ENCODE measurements around the gene CLDN1. TPM values are rescaled to one million over a fixed set of nuclear protein-coding genes. Genes with fewer than 3 reads are reported as not detected.

The CLDN1 gene
- total RNA-seq, 1 experiment from 2014 or later = 1.0 TPM

GRCh38 chr3:190265126-190265525 lies 57.1 kb downstream of the CLDN1 start:
- H3K36me3 Mint-ChIP-seq (ENCODE audit: insufficient read depth in 1 of 3, low read depth in 3 of 3) = no peaks in the 10 kb centered on the region; a peak in 1 of 7 replicates
- no peak for DNase-seq
- H3K23me2 ChIP-seq (ENCODE audit: insufficient read length, low read depth, low read length, poor library complexity, severe bottlenecking) = no peaks in the 10 kb centered on the region
- H3K4me1 Mint-ChIP-seq = peaks cover 4 to 6% of the 10 kb centered on the region in 2 experiments
- no peak overlapping the region for H4K91ac ChIP-seq (ENCODE audit: insufficient read length, low read depth, low read length)
- TF ChIP-seq CTCF (conservative IDR thresholded peaks at IDR 0.05) = no peak
- no peak overlapping the region for H3K9ac ChIP-seq (ENCODE audit: extremely low read depth, insufficient read length, low read length)
- no peak overlapping the region for H3K23ac ChIP-seq (ENCODE audit: insufficient read length, low read depth, low read length)
- no peak overlapping the region for H3K27ac ChIP-seq (ENCODE audit: insufficient read length, low read depth, low read length)
- H2AK5ac ChIP-seq (ENCODE audit: insufficient read length, low read length) = no peak overlapping the region
- H3K9me3 ChIP-seq (ENCODE audit: control insufficient read depth, low read depth, low read length) = no peaks in the 10 kb centered on the region
- no peak overlapping the region for H2BK15ac ChIP-seq (ENCODE audit: low read depth, low read length)
- no peak overlapping the region for H2AFZ ChIP-seq (ENCODE audit: low read length)
- H3K18ac ChIP-seq (ENCODE audit: insufficient read length, low read depth, low read length) = no peak overlapping the region
- no peaks in the 10 kb centered on the region for H3K27me3 Mint-ChIP-seq (ENCODE audit: low read depth)
- no CpG with 5 or more reads among the region's 1 CpG for WGBS (ENCODE audit: extremely low coverage, insufficient read length, low lambda C conversion rate)
- H3K4me1 ChIP-seq (ENCODE audit: insufficient read depth, low read length) = no peaks in the 10 kb centered on the region
- H4K5ac ChIP-seq (ENCODE audit: insufficient read length, low read depth, low read length) = no peak overlapping the region
- no peak overlapping the region for H3K4ac ChIP-seq (ENCODE audit: low read depth, low read length)
- H3K27me3 ChIP-seq (ENCODE audit: insufficient read depth, low read length) = no peaks in the 10 kb centered on the region
- no peak overlapping the region for H3T11ph ChIP-seq (ENCODE audit: low read length)
- H3K9me3 Mint-ChIP-seq = peaks cover 0 to 2% of the 10 kb centered on the region in 2 experiments; a peak in 1 of 5 replicates
- H3K4me3 Mint-ChIP-seq = no peak overlapping the region
- no peaks in the 10 kb centered on the region for H3K79me2 ChIP-seq (ENCODE audit: insufficient read depth, low read length)
- no peaks in the 10 kb centered on the region for H3K79me1 ChIP-seq (ENCODE audit: insufficient read depth, low read depth, low read length, poor library complexity, severe bottlenecking)
- no peaks in the 10 kb centered on the region for H4K20me1 ChIP-seq (ENCODE audit: control insufficient read depth, insufficient read depth, insufficient read length)
- no peak overlapping the region for H4K8ac ChIP-seq (replicated peaks; ENCODE audit: insufficient read length, low read depth, low read length)
- H3K4me2 ChIP-seq (ENCODE audit: insufficient read depth, insufficient read length, low read length) = no peak overlapping the region
- H2BK12ac ChIP-seq (ENCODE audit: insufficient read length, low read depth, low read length) = no peak overlapping the region
- H2BK120ac ChIP-seq (ENCODE audit: low read depth, low read length, poor library complexity, severe bottlenecking) = no peak overlapping the region
- no peak overlapping the region for H3K14ac ChIP-seq (ENCODE audit: insufficient read depth, low read length)
- H3K27ac Mint-ChIP-seq = no peak overlapping the region
- no peak overlapping the region for H3K56ac ChIP-seq (ENCODE audit: insufficient read length, low read depth, low read length)
- H2BK20ac ChIP-seq (ENCODE audit: low read depth, low read length, poor library complexity, severe bottlenecking) = no peak overlapping the region
- no peak overlapping the region for H2BK5ac ChIP-seq (ENCODE audit: insufficient read length, low read length)

Data from H9 (cell line).